GM12801 (cell line): Measurements from ENCODE around the gene LENEP.

Experiments
- TF ChIP-seq, protein P1 (sequence below): IDR thresholded peaks from one replicate; pipeline ENCODE4 v1.5.1; 2011; ENCODE audit warnings: control low read depth; ENCODE audit not compliant: insufficient read length; ENCODE audit errors: extremely low read depth

Gene LENEP

DNA sequence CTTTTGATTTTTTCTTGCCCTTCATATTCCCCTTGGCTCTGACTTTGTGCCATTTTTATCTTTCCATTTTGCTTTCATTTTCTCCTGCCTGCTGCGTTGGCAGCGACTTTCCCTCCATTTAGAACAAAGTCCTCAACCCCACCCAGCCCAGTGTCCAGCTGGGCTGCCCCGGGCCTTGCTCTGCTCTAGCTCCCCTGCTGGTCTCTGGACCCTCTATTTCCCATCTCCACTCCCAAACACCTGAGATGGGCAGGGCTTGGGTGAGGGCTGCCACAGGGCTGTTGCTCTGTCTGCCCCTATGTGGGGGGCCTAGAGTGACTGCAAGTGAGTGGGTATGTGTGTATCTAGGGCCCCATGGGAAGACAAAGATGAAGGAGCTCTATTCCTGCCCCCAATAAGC lies 50.4 kb downstream of the LENEP start:
- TF ChIP-seq, protein P1, sequence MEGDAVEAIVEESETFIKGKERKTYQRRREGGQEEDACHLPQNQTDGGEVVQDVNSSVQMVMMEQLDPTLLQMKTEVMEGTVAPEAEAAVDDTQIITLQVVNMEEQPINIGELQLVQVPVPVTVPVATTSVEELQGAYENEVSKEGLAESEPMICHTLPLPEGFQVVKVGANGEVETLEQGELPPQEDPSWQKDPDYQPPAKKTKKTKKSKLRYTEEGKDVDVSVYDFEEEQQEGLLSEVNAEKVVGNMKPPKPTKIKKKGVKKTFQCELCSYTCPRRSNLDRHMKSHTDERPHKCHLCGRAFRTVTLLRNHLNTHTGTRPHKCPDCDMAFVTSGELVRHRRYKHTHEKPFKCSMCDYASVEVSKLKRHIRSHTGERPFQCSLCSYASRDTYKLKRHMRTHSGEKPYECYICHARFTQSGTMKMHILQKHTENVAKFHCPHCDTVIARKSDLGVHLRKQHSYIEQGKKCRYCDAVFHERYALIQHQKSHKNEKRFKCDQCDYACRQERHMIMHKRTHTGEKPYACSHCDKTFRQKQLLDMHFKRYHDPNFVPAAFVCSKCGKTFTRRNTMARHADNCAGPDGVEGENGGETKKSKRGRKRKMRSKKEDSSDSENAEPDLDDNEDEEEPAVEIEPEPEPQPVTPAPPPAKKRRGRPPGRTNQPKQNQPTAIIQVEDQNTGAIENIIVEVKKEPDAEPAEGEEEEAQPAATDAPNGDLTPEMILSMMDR, result no peak
